SHP77 (cell line): ENCODE results near the gene C3orf49.

ENCODE experiments used
- DNase-seq, 2 experiments: peaks; one replicate each; lab custom pipeline; 2025; lab: John Stamatoyannopoulos, UW

C3orf49 gene

GRCh38 chr3:63851287-63851686 is 32.2 kb downstream of the C3orf49 start:
- no peak for DNase-seq

GRCh38 chr3:63853106-63853505 is 34.0 kb downstream of the C3orf49 start:
- no peak for DNase-seq

- DNase-seq: no peak
Measured at GRCh38 chr3:63855333-63855940, 36.3 kb downstream of the C3orf49 start.

- DNase-seq: no peak
Measured at GRCh38 chr3:63857311-63857710, 38.2 kb downstream of the C3orf49 start.

GRCh38 chr3:63860776-63861175 is 41.7 kb downstream of the C3orf49 start:
- DNase-seq: no peak

- no peak for DNase-seq
Measured at GRCh38 chr3:63861306-63861705, 42.2 kb downstream of the C3orf49 start.

GRCh38 chr3:63862804-63863149 is 43.7 kb downstream of the C3orf49 start:
- DNase-seq: no peak

GRCh38 chr3:63863150-63864007 is 44.3 kb downstream of the C3orf49 start, which contains the start of the genes ATXN7 and THOC7:
TSS of gene ATXN7 (plus strand) at chr3:63863867. CDS start at chr3:63912599, 48,732 bp downstream.
TSS of gene THOC7 (minus strand) at chr3:63863805. CDS start at chr3:63863790, 15 bp downstream.
- DNase-seq: peak; percentile 16 to 38

- DNase-seq: no peak
Measured at GRCh38 chr3:63864008-63864964, 45.2 kb downstream of the C3orf49 start.

GRCh38 chr3:63864965-63865327 is 45.8 kb downstream of the C3orf49 start:
- DNase-seq: no peak

- no peak for DNase-seq
Measured at GRCh38 chr3:63867225-63867624, 48.1 kb downstream of the C3orf49 start.

GRCh38 chr3:63869940-63870614 is 51.0 kb downstream of the C3orf49 start:
- no peak for DNase-seq

- no peak for DNase-seq
Measured at GRCh38 chr3:63870615-63871005, 51.5 kb downstream of the C3orf49 start.

- DNase-seq: no peak
Measured at GRCh38 chr3:63872135-63872924, 53.2 kb downstream of the C3orf49 start.

GRCh38 chr3:63874769-63875168 is 55.7 kb downstream of the C3orf49 start:
- no peak for DNase-seq

GRCh38 chr3:63875510-63875909 is 56.4 kb downstream of the C3orf49 start:
- DNase-seq: no peak

- DNase-seq: no peak
Measured at GRCh38 chr3:63876260-63876659, 57.2 kb downstream of the C3orf49 start.

GRCh38 chr3:63877737-63878393 is 58.8 kb downstream of the C3orf49 start:
- no peak for DNase-seq

- no peak for DNase-seq
Measured at GRCh38 chr3:63878394-63879060, 59.4 kb downstream of the C3orf49 start.

GRCh38 chr3:63880653-63881052 is 61.6 kb downstream of the C3orf49 start:
- no peak for DNase-seq
